ENCODE data around the gene RXRB.

DNA sequence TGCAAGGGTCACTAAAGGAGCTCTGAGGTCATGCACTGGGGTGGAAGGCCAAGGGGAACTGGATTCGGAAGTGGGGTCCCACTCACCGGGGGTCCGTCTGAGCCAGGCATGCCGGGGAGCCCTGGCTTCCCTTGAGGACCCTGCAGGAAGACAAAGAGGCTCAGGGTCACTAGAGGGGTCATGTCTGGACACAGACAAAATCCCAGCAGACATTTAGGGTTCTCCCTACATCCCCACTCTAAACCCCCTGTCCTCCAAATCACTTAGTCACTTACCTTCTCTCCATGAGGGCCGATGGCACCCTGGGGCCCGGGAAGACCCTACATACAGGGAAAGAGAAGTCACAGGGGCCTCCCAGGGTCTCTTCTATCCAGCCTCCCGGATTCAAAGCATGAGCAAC, 23.6 kb downstream of the RXRB start:
- TF ChIP-seq NR3C1 (IDR thresholded peaks at IDR 0.05) (no peak), POLR2A (IDR thresholded peaks at IDR 0.05; ENCODE audit: low read length) (no peak), ZSCAN20 (CRISPR knock-in tag; IDR thresholded peaks at IDR 0.05) (no peak), CBX8 (IDR thresholded peaks at IDR 0.05) (no peak), RNF2 (IDR thresholded peaks at IDR 0.05; ENCODE audit: borderline replicate concordance, low read depth) (no peak), RCOR1 (IDR thresholded peaks at IDR 0.05; ENCODE audit: low read depth, low read length) (no peak), CHD4 (IDR thresholded peaks at IDR 0.05; ENCODE audit: borderline replicate concordance) (no peak), MYC (IDR thresholded peaks at IDR 0.05; ENCODE audit: borderline replicate concordance, low read length) (no peak), CEBPB (IDR thresholded peaks at IDR 0.05) (no peak)
- TF ChIP-seq, protein P1, sequence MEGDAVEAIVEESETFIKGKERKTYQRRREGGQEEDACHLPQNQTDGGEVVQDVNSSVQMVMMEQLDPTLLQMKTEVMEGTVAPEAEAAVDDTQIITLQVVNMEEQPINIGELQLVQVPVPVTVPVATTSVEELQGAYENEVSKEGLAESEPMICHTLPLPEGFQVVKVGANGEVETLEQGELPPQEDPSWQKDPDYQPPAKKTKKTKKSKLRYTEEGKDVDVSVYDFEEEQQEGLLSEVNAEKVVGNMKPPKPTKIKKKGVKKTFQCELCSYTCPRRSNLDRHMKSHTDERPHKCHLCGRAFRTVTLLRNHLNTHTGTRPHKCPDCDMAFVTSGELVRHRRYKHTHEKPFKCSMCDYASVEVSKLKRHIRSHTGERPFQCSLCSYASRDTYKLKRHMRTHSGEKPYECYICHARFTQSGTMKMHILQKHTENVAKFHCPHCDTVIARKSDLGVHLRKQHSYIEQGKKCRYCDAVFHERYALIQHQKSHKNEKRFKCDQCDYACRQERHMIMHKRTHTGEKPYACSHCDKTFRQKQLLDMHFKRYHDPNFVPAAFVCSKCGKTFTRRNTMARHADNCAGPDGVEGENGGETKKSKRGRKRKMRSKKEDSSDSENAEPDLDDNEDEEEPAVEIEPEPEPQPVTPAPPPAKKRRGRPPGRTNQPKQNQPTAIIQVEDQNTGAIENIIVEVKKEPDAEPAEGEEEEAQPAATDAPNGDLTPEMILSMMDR (IDR thresholded peaks at IDR 0.05) = no peak

Measured in A549 (cell line).